HUES6 (cell line): Measurements from ENCODE around the gene TLCD3B.

ENCODE experiments used
- H3K27ac ChIP-seq: 2 replicates; pipeline ENCODE4 v1.7.0; 2013; ENCODE audit warnings: low read depth, mild to moderate bottlenecking, low read length, inconsistent platforms
- H3K27me3 ChIP-seq: 2 replicates; pipeline ENCODE4 v1.6.1; 2013; ENCODE audit warnings: low read length; ENCODE audit not compliant: control insufficient read depth, insufficient read depth
- H3K36me3 ChIP-seq: 2 replicates; pipeline ENCODE4 v1.6.1; 2013; ENCODE audit warnings: low read length; ENCODE audit not compliant: control insufficient read depth, insufficient read depth
- H3K4me1 ChIP-seq: 2 replicates; pipeline ENCODE4 v1.6.1; 2013; ENCODE audit warnings: low read length; ENCODE audit not compliant: control insufficient read depth, insufficient read depth
- H3K4me3 ChIP-seq: 2 replicates; pipeline ENCODE4 v1.5.1; 2013; ENCODE audit warnings: low read depth, low read length
- H3K9ac ChIP-seq: one replicate; pipeline ENCODE4 v1.6.1; 2013; ENCODE audit warnings: mild to moderate bottlenecking, low read length
- H3K9me3 ChIP-seq: 2 replicates; pipeline ENCODE4 v1.6.1; 2013; ENCODE audit warnings: low read depth, low read length; ENCODE audit not compliant: control insufficient read depth, insufficient read depth

The TLCD3B gene

GRCh38 chr16:30010844-30011713 is 20.0 kb downstream of the TLCD3B start, which contains the start of gene DOC2A:
Gene DOC2A (minus strand): TSS chr16:30011027. CDS start chr16:30010222, 805 bp downstream.
- peaks cover 6% of the 10 kb centered on the region for H3K36me3 ChIP-seq
- no peaks in the 10 kb centered on the region for H3K9me3 ChIP-seq
- H3K4me3 ChIP-seq: peak within 1 kb of the TSS; percentile 94
- H3K27me3 ChIP-seq: peaks cover 41% of the 10 kb centered on the region
- H3K27ac ChIP-seq: no peak within 1 kb of the TSS
- peak within 1 kb of the TSS; percentile 45 for H3K9ac ChIP-seq
- H3K4me1 ChIP-seq: peaks cover 15% of the 10 kb centered on the region

GRCh38 chr16:30009990-30010843 is 20.9 kb downstream of the TLCD3B start:
- no peaks in the 10 kb centered on the region for H3K9me3 ChIP-seq
- H3K4me3 ChIP-seq: peak overlapping the region; percentile 94
- no peak overlapping the region for H3K27ac ChIP-seq

DNA sequence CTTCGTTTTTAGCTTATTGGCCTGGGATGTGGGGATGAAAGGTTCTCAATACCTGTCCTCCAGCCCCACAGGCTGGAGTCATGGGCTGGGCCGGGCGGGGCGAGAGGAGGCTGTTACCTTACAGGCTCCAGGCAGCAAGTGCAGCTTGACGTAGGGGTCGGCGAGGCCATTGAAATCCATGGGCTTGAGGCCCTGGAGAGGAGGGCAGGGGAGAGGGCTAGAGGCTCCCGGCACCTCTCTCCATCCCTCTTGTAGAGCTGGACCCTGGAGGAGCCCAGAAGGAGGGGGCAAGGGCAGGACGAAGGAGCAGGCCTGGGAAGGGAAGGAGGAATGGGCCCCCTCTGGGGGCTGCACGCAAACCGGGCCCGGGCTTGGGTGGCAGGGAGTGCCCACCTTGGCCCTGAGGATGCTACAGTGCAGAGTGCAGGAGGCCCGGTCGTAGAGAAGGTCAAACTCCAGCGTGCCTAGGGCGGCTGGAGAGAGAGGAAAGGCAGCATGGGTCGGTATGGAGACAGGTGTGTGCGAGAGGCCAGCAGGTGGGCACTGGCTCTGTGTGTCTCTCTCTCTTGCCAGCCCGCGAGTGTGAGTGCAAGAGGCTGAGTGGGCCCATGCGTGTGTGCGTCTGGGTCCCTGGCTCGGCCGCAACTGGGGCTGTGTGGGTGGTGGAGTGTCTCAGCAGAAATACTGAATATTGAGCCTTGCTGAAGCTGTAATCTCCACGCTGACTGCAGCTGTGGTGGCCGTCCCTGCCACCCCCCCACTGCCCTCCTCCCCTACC is 21.8 kb downstream of the TLCD3B start:
- Histone ChIP-seq H3K9ac (no peak overlapping the region), H3K27me3 (peaks cover 41% of the 10 kb centered on the region), H3K36me3 (peaks cover 11% of the 10 kb centered on the region), H3K4me3 (no peak overlapping the region), H3K27ac (no peak overlapping the region), H3K4me1 (peaks cover 15% of the 10 kb centered on the region), H3K9me3 (no peaks in the 10 kb centered on the region)

More at GRCh38 chr16:30009990-30010843, 20.9 kb downstream of the TLCD3B start:
- peaks cover 10% of the 10 kb centered on the region for H3K36me3 ChIP-seq
- H3K9ac ChIP-seq: no peak overlapping the region
- peaks cover 41% of the 10 kb centered on the region for H3K27me3 ChIP-seq
- peaks cover 15% of the 10 kb centered on the region for H3K4me1 ChIP-seq

GRCh38 chr16:30007378-30007895 is 23.6 kb downstream of the TLCD3B start:
- H3K9ac ChIP-seq: no peak overlapping the region
- H3K9me3 ChIP-seq: no peaks in the 10 kb centered on the region
- peaks cover 15% of the 10 kb centered on the region for H3K4me1 ChIP-seq
- H3K4me3 ChIP-seq: no peak overlapping the region
- peaks cover 36% of the 10 kb centered on the region for H3K27me3 ChIP-seq
- no peak overlapping the region for H3K27ac ChIP-seq
- H3K36me3 ChIP-seq: peaks cover 23% of the 10 kb centered on the region

- Histone ChIP-seq H3K27ac (no peak overlapping the region), H3K36me3 (peaks cover 30% of the 10 kb centered on the region)
Observed at GRCh38 chr16:30006659-30007377, 24.3 kb downstream of the TLCD3B start.

GRCh38 chr16:30006095-30006473 is 25.0 kb downstream of the TLCD3B start:
- H3K9ac ChIP-seq: no peak overlapping the region
- H3K27ac ChIP-seq: no peak overlapping the region
- peaks cover 31% of the 10 kb centered on the region for H3K36me3 ChIP-seq
- H3K27me3 ChIP-seq: peaks cover 24% of the 10 kb centered on the region
- H3K4me3 ChIP-seq: no peak overlapping the region
- no peaks in the 10 kb centered on the region for H3K9me3 ChIP-seq
- peaks cover 6% of the 10 kb centered on the region; the same call in 1 of the 2 replicates for H3K4me1 ChIP-seq

More at GRCh38 chr16:30006659-30007377, 24.3 kb downstream of the TLCD3B start:
- Histone ChIP-seq H3K9ac (no peak overlapping the region), H3K4me1 (peaks cover 9% of the 10 kb centered on the region), H3K27me3 (peaks cover 30% of the 10 kb centered on the region), H3K9me3 (no peaks in the 10 kb centered on the region), H3K4me3 (no peak overlapping the region)

GRCh38 chr16:30005341-30006094 is 25.6 kb downstream of the TLCD3B start:
- H3K4me1 ChIP-seq: peaks cover 6% of the 10 kb centered on the region; the same call in 1 of the 2 replicates
- no peak overlapping the region for H3K27ac ChIP-seq
- H3K27me3 ChIP-seq: peaks cover 19% of the 10 kb centered on the region
- no peak overlapping the region for H3K4me3 ChIP-seq
- peaks cover 31% of the 10 kb centered on the region for H3K36me3 ChIP-seq
- H3K9ac ChIP-seq: no peak overlapping the region
- no peaks in the 10 kb centered on the region for H3K9me3 ChIP-seq

- H3K27ac ChIP-seq: no peak overlapping the region
- H3K9me3 ChIP-seq: no peaks in the 10 kb centered on the region
- H3K4me3 ChIP-seq: no peak overlapping the region
- 0 out of 2 replicates have a peak, but pooled peaks cover under 1% of the 10 kb centered on the region for H3K4me1 ChIP-seq
- peaks cover 12% of the 10 kb centered on the region for H3K27me3 ChIP-seq
- H3K36me3 ChIP-seq: peaks cover 33% of the 10 kb centered on the region
- H3K9ac ChIP-seq: no peak overlapping the region
Observed at GRCh38 chr16:30004811-30005242, 26.2 kb downstream of the TLCD3B start.

GRCh38 chr16:30004424-30004776 is 26.7 kb downstream of the TLCD3B start:
- no peak overlapping the region for H3K4me3 ChIP-seq
- no peak overlapping the region for H3K9ac ChIP-seq
- peaks cover 36% of the 10 kb centered on the region for H3K36me3 ChIP-seq
- no peak overlapping the region for H3K27ac ChIP-seq
- H3K4me1 ChIP-seq: no peaks in the 10 kb centered on the region
- peaks cover 8% of the 10 kb centered on the region for H3K27me3 ChIP-seq
- H3K9me3 ChIP-seq: no peaks in the 10 kb centered on the region
